Measurements from ENCODE around the gene SH3RF3. TPM values are rescaled to one million over a fixed set of nuclear protein-coding genes. Genes with fewer than 3 reads are reported as not detected.

Gene SH3RF3
- total RNA-seq, 2 donors from 2014 or later: 1.5 to 1.8 TPM

- H3K9ac ChIP-seq (ENCODE audit: extremely low read depth, low read length, poor library complexity, severe bottlenecking): no peak overlapping the region
- no peak for TF ChIP-seq CTCF (conservative IDR thresholded peaks at IDR 0.05)
- H3K36me3 Mint-ChIP-seq (ENCODE audit: low read depth): no peaks in the 10 kb centered on the region
- H3K9me3 Mint-ChIP-seq: no peaks in the 10 kb centered on the region
- peaks cover 5% of the 10 kb centered on the region for H3K4me1 Mint-ChIP-seq
- H3K27ac Mint-ChIP-seq: no peak overlapping the region
- H3K27ac ChIP-seq (ENCODE audit: low read depth, low read length): peak overlapping the region; percentile 72
- no peaks in the 10 kb centered on the region for H3K27me3 Mint-ChIP-seq (ENCODE audit: insufficient read depth)
- no peaks in the 10 kb centered on the region for H3K9me3 ChIP-seq (ENCODE audit: control insufficient read depth, low read length)
- 90 to 100% methylated on average over 3 to 5 of the region's 5 CpGs for WGBS, 2 experiments (ENCODE audit: insufficient coverage in 1 of 2, insufficient read length in 1 of 2)
- no peak for DNase-seq
- no peaks in the 10 kb centered on the region for H3K27me3 ChIP-seq (ENCODE audit: control insufficient read depth, insufficient read depth, low read length, poor library complexity, severe bottlenecking)
- no peak overlapping the region for H3K4me3 Mint-ChIP-seq
- no peaks in the 10 kb centered on the region for H3K36me3 ChIP-seq (ENCODE audit: control insufficient read depth, insufficient read depth, low read length)
- no peaks in the 10 kb centered on the region for H3K4me1 ChIP-seq (ENCODE audit: control insufficient read depth, insufficient read depth, low read length)
- H3K4me3 ChIP-seq (ENCODE audit: low read length): no peak overlapping the region
Observed at GRCh38 chr2:109503191-109503590, 374.2 kb downstream of the SH3RF3 start.

- Histone ChIP-seq H3K9me3 (ENCODE audit: control insufficient read depth, low read length) (no peaks in the 10 kb centered on the region), H3K36me3 (ENCODE audit: control insufficient read depth, insufficient read depth, low read length) (no peaks in the 10 kb centered on the region), H3K27ac (ENCODE audit: low read depth, low read length) (no peak overlapping the region), H3K27me3 (ENCODE audit: control insufficient read depth, insufficient read depth, low read length, poor library complexity, severe bottlenecking) (no peaks in the 10 kb centered on the region), H3K9ac (ENCODE audit: extremely low read depth, low read length, poor library complexity, severe bottlenecking) (no peak overlapping the region), H3K4me3 (ENCODE audit: low read length) (no peak overlapping the region), H3K4me1 (ENCODE audit: control insufficient read depth, insufficient read depth, low read length) (no peaks in the 10 kb centered on the region)
- no peak for TF ChIP-seq CTCF (conservative IDR thresholded peaks at IDR 0.05)
- WGBS, 2 experiments (ENCODE audit: insufficient coverage in 1 of 2, insufficient read length in 1 of 2): 81 to 94% methylated on average over 6 to 7 of the region's 7 CpGs
- H3K27ac Mint-ChIP-seq: no peak overlapping the region
- no peaks in the 10 kb centered on the region for H3K27me3 Mint-ChIP-seq (ENCODE audit: insufficient read depth)
- DNase-seq: no peak
- H3K36me3 Mint-ChIP-seq (ENCODE audit: low read depth): no peaks in the 10 kb centered on the region
- H3K9me3 Mint-ChIP-seq: no peaks in the 10 kb centered on the region
- peaks cover 5% of the 10 kb centered on the region for H3K4me1 Mint-ChIP-seq
- H3K4me3 Mint-ChIP-seq: no peak overlapping the region
Observed at GRCh38 chr2:109507217-109507616, 378.2 kb downstream of the SH3RF3 start.

GRCh38 chr2:109507828-109508227 lies 378.8 kb downstream of the SH3RF3 start:
- H3K4me3 Mint-ChIP-seq: no peak overlapping the region
- H3K27ac Mint-ChIP-seq: no peak overlapping the region
- no peak for TF ChIP-seq CTCF (conservative IDR thresholded peaks at IDR 0.05)
- H3K36me3 Mint-ChIP-seq (ENCODE audit: low read depth): no peaks in the 10 kb centered on the region
- H3K9ac ChIP-seq (ENCODE audit: extremely low read depth, low read length, poor library complexity, severe bottlenecking): no peak overlapping the region
- no peaks in the 10 kb centered on the region for H3K36me3 ChIP-seq (ENCODE audit: control insufficient read depth, insufficient read depth, low read length)
- DNase-seq: no peak
- no peaks in the 10 kb centered on the region for H3K27me3 Mint-ChIP-seq (ENCODE audit: insufficient read depth)
- H3K4me1 Mint-ChIP-seq: peaks cover 5% of the 10 kb centered on the region
- no peaks in the 10 kb centered on the region for H3K4me1 ChIP-seq (ENCODE audit: control insufficient read depth, insufficient read depth, low read length)
- H3K9me3 ChIP-seq (ENCODE audit: control insufficient read depth, low read length): no peaks in the 10 kb centered on the region
- H3K4me3 ChIP-seq (ENCODE audit: low read length): no peak overlapping the region
- no peaks in the 10 kb centered on the region for H3K9me3 Mint-ChIP-seq
- H3K27ac ChIP-seq (ENCODE audit: low read depth, low read length): no peak overlapping the region
- H3K27me3 ChIP-seq (ENCODE audit: control insufficient read depth, insufficient read depth, low read length, poor library complexity, severe bottlenecking): no peaks in the 10 kb centered on the region
- WGBS, 2 experiments (ENCODE audit: insufficient coverage in 1 of 2, insufficient read length in 1 of 2): 80 to 88% methylated on average over 5 to 6 of the region's 6 CpGs
